HEK293 (cell line): Measurements from ENCODE around the gene CACTIN.

Experiments used
- CTCF ChIA-PET: fragments of 350-600 bp; formaldehyde crosslinking; extraction: SDS; loops from one replicate; lab custom pipeline; 2021; ENCODE audit warnings: antibody characterized with exemption; lab: Yijun Ruan, JAX
- POLR2A ChIA-PET: fragments of 300-600 bp; formaldehyde crosslinking; extraction: SDS; loops from one replicate; lab custom pipeline; 2020; ENCODE audit warnings: antibody characterized with exemption, inconsistent platforms; lab: Yijun Ruan, JAX
- H3K27ac ChIP-seq: fragments of 200-500 bp; sonication (Bioruptor generic); 2 replicates; pipeline ENCODE4 v1.5.1; 2014; ENCODE audit warnings: low read depth, low read length, control low read depth, inconsistent platforms; ENCODE audit errors: extremely low read depth
- H3K36me3 ChIP-seq, 2 experiments: fragments of 200-500 bp in 1 of 2; sonication (Bioruptor generic) in 1 of 2; 1 replicate in 1 of 2; 2 replicates in 1 of 2; pipeline ENCODE4 v1.5.1; 2014 to 2017; ENCODE audit warnings: inconsistent platforms in 2 of 2, low read length in 2 of 2; ENCODE audit not compliant: control insufficient read depth in 2 of 2, insufficient read depth in 1 of 2
- H3K4me1 ChIP-seq: fragments of 200-500 bp; sonication (Bioruptor generic); 2 replicates; pipeline ENCODE4 v1.5.1; 2014; ENCODE audit warnings: mild to moderate bottlenecking, low read length, inconsistent platforms; ENCODE audit not compliant: control insufficient read depth, insufficient read depth
- H3K4me3 ChIP-seq: 2 replicates; pipeline ENCODE4 v1.5.1; 2011; ENCODE audit warnings: low read depth, mild to moderate bottlenecking, control low read depth, low read length, moderate library complexity
- H3K9me3 ChIP-seq: fragments of 200-500 bp; sonication (Bioruptor generic); 2 replicates; pipeline ENCODE4 v1.5.1; 2014; ENCODE audit warnings: low read depth, low read length, inconsistent platforms; ENCODE audit not compliant: control insufficient read depth, insufficient read depth
- ELK4 ChIP-seq: IDR thresholded peaks from 2 replicates; pipeline ENCODE4 v1.6.1; 2011; ENCODE audit warnings: mild to moderate bottlenecking, low read depth, low read length, borderline replicate concordance
- GFI1B ChIP-seq: fragments of 450-650 bp; formaldehyde crosslinking; IDR thresholded peaks from 2 replicates; pipeline ENCODE4 v1.5.1; 2016; ENCODE audit warnings: missing biosample characterization, missing genetic modification characterization
- GLI2 ChIP-seq: fragments of 450-650 bp; formaldehyde crosslinking; IDR thresholded peaks from 2 replicates; pipeline ENCODE4; 2017; ENCODE audit warnings: missing biosample characterization, missing genetic modification characterization, low read depth, borderline replicate concordance
- GLIS2 ChIP-seq: fragments of 450-650 bp; formaldehyde crosslinking; IDR thresholded peaks from 2 replicates; pipeline ENCODE4 v1.5.1; 2016; ENCODE audit warnings: missing biosample characterization, missing genetic modification characterization
- HIC1 ChIP-seq: fragments of 450-650 bp; formaldehyde crosslinking; IDR thresholded peaks from 2 replicates; pipeline ENCODE4 v1.5.1; 2016; ENCODE audit warnings: missing biosample characterization, missing genetic modification characterization
- KLF17 ChIP-seq: fragments of 450-650 bp; formaldehyde crosslinking; IDR thresholded peaks from 2 replicates; pipeline ENCODE4 v1.5.1; 2016; ENCODE audit warnings: missing biosample characterization, missing genetic modification characterization
- KLF9 ChIP-seq: fragments of 450-650 bp; formaldehyde crosslinking; IDR thresholded peaks from 2 replicates; pipeline ENCODE4 v1.5.1; 2016; ENCODE audit warnings: missing biosample characterization, missing genetic modification characterization, low read depth
- MEIS1 ChIP-seq: sonication (generic); formaldehyde crosslinking; IDR thresholded peaks from 2 replicates; pipeline ENCODE4 v1.8.1; 2022; ENCODE audit warnings: missing genetic modification reagents, mild to moderate bottlenecking, borderline replicate concordance
- SP7 ChIP-seq: fragments of 450-650 bp; formaldehyde crosslinking; IDR thresholded peaks from 2 replicates; pipeline ENCODE4 v1.5.1; 2016; ENCODE audit warnings: missing biosample characterization, missing genetic modification characterization
- ZBTB20 ChIP-seq: fragments of 450-650 bp; formaldehyde crosslinking; IDR thresholded peaks from 2 replicates; pipeline ENCODE4 v1.5.1; 2016; ENCODE audit warnings: missing biosample characterization, missing genetic modification characterization
- ZNF132 ChIP-seq: fragments of 450-650 bp; formaldehyde crosslinking; IDR thresholded peaks from 2 replicates; pipeline ENCODE4 v1.5.1; 2017; ENCODE audit warnings: missing biosample characterization, missing genetic modification characterization, borderline replicate concordance
- ZNF175 ChIP-seq: fragments of 450-650 bp; formaldehyde crosslinking; IDR thresholded peaks from 2 replicates; pipeline ENCODE4 v1.5.1; 2016; ENCODE audit warnings: missing biosample characterization, missing genetic modification characterization
- ZNF211 ChIP-seq: fragments of 450-650 bp; formaldehyde crosslinking; IDR thresholded peaks from 2 replicates; pipeline ENCODE4 v1.5.1; 2016; ENCODE audit warnings: low read depth, missing biosample characterization, missing genetic modification characterization
- ZNF266 ChIP-seq: fragments of 450-650 bp; formaldehyde crosslinking; IDR thresholded peaks from 2 replicates; pipeline ENCODE4 v1.5.1; 2016; ENCODE audit warnings: missing biosample characterization, missing genetic modification characterization, low read depth
- ZNF341 ChIP-seq: fragments of 450-650 bp; formaldehyde crosslinking; IDR thresholded peaks from 2 replicates; pipeline ENCODE4; 2016; ENCODE audit warnings: low read depth, missing biosample characterization, missing genetic modification characterization
- ZNF571 ChIP-seq: fragments of 450-650 bp; formaldehyde crosslinking; IDR thresholded peaks from 2 replicates; pipeline ENCODE4 v1.5.0; 2017; ENCODE audit warnings: missing biosample characterization, missing genetic modification characterization
- ZNF580 ChIP-seq: fragments of 450-650 bp; formaldehyde crosslinking; IDR thresholded peaks from 2 replicates; pipeline ENCODE4 v1.5.1; 2016; ENCODE audit warnings: missing biosample characterization, missing genetic modification characterization
- ZNF660 ChIP-seq: fragments of 450-650 bp; IDR thresholded peaks from 2 replicates; pipeline ENCODE4 v1.5.1; 2018; ENCODE audit warnings: missing biosample characterization, mild to moderate bottlenecking, missing genetic modification characterization
- ZNF704 ChIP-seq: fragments of 450-650 bp; formaldehyde crosslinking; IDR thresholded peaks from 2 replicates; pipeline ENCODE4 v1.5.1; 2016; ENCODE audit warnings: missing biosample characterization, missing genetic modification characterization
- ZNF76 ChIP-seq: fragments of 450-650 bp; formaldehyde crosslinking; IDR thresholded peaks from 2 replicates; pipeline ENCODE4; 2016; ENCODE audit warnings: low read depth, missing biosample characterization, missing genetic modification characterization, borderline replicate concordance
- ZXDB ChIP-seq: fragments of 450-650 bp; formaldehyde crosslinking; IDR thresholded peaks from 2 replicates; pipeline ENCODE4 v1.5.1; 2016; ENCODE audit warnings: missing biosample characterization, missing genetic modification characterization

Gene CACTIN

GRCh38 chr19:3656073-3656746 is 29.6 kb upstream of the CACTIN start:
- Histone ChIP-seq H3K4me1 (no peaks in the 10 kb centered on the region), H3K36me3 (peaks cover 0 to 72% of the 10 kb centered on the region in 2 experiments; a peak in 2 of 3 replicates), H3K4me3 (no peak overlapping the region)
- POLR2A ChIA-PET = interaction anchor here (0.5 kb wide), 1 partner anchor 217 kb away, joined by 4 read pairs; no protein-coding TSS in a partner anchor
- TF ChIP-seq ZXDB (tag by site-specific recombination) (no peak), ZNF211 (tag by site-specific recombination) (no peak), ZNF571 (tag by site-specific recombination) (no peak), GFI1B (no peak), ZNF76 (tag by site-specific recombination) (no peak), HIC1 (tag by site-specific recombination) (0 out of 2 replicates have a peak, but pooled peaks have one; percentile 24), ZNF341 (no peak), GLIS2 (tag by site-specific recombination) (0 out of 2 replicates have a peak, but pooled peaks have one; percentile 18), ZNF580 (tag by site-specific recombination) (no peak), KLF9 (no peak), ZNF704 (tag by site-specific recombination) (no peak), ELK4 (no peak)
- TF ChIP-seq, all 188 proteins: peak for 2
- no peaks in the 10 kb centered on the region for H3K9me3 ChIP-seq
- H3K27ac ChIP-seq = no peak overlapping the region
- CTCF ChIA-PET = interaction anchor here (0.6 kb wide), 1 partner anchor 41 kb away, joined by 3 read pairs; no protein-coding TSS in a partner anchor

GRCh38 chr19:3655402-3656072 is 28.9 kb upstream of the CACTIN start:
- no peak for TF ChIP-seq ZNF132 (tag by site-specific recombination)
- no peak for TF ChIP-seq ZBTB20 (tag by site-specific recombination)
- TF ChIP-seq KLF17 (tag by site-specific recombination) = peak; percentile 63; the same call in 1 of the 2 replicates
- TF ChIP-seq ZNF660 = no peak
- no peak for TF ChIP-seq ZNF266 (tag by site-specific recombination)
- no peak for TF ChIP-seq GLI2 (tag by site-specific recombination)
- TF ChIP-seq MEIS1 = no peak
- no peak for TF ChIP-seq SP7 (tag by site-specific recombination)
- no peak for TF ChIP-seq ZNF175 (tag by site-specific recombination)
- TF ChIP-seq, all 188 proteins: peak for 1
- H3K36me3 ChIP-seq = peaks cover 0 to 68% of the 10 kb centered on the region in 2 experiments; a peak in 2 of 3 replicates

More at GRCh38 chr19:3655402-3656072, 28.9 kb upstream of the CACTIN start:
- no peak overlapping the region for H3K4me3 ChIP-seq
- CTCF ChIA-PET = interaction anchor here (0.6 to 0.9 kb wide), 2 partner anchors 42 to 44 kb away, joined by 3 read pairs; no protein-coding TSS in a partner anchor
- no peak overlapping the region for H3K27ac ChIP-seq
- no peaks in the 10 kb centered on the region for H3K4me1 ChIP-seq
- POLR2A ChIA-PET = interaction anchor here (0.5 kb wide), 2 partner anchors 216 to 1271 kb away, joined by 3 to 4 read pairs; no protein-coding TSS in a partner anchor
- no peaks in the 10 kb centered on the region for H3K9me3 ChIP-seq
